Mesendoderm (in vitro differentiated cells): ENCODE results near the gene LAS1L.
A peak's percentile ranks its signal among the peaks of the same experiment; 100 is the strongest.

Source experiments
- DNase-seq: peaks from one replicate; pipeline ENCODE4 v3.0.0; 2013
- H2AK5ac ChIP-seq: 2 replicates; pipeline ENCODE4 v1.6.1; 2013; ENCODE audit warnings: low read length, inconsistent platforms
- H2BK120ac ChIP-seq: 2 replicates; pipeline ENCODE4 v1.6.1; 2013; ENCODE audit warnings: low read depth, mild to moderate bottlenecking, low read length, moderate library complexity, mixed read lengths
- H2BK15ac ChIP-seq: replicated peaks from 2 replicates; pipeline ENCODE4 v1.6.1; 2013; ENCODE audit warnings: low read depth, mild to moderate bottlenecking, moderate library complexity
- H2BK5ac ChIP-seq: 2 replicates; pipeline ENCODE4 v1.6.1; 2013; ENCODE audit warnings: low read length, inconsistent platforms
- H3K18ac ChIP-seq: 2 replicates; pipeline ENCODE4 v1.6.1; 2013; ENCODE audit warnings: mild to moderate bottlenecking, low read length, mixed read lengths
- H3K23ac ChIP-seq: one replicate; pipeline ENCODE4 v1.6.1; 2013; ENCODE audit warnings: low read length
- H3K27ac ChIP-seq: 2 replicates; pipeline ENCODE4 v1.5.1; 2013; ENCODE audit warnings: low read depth, mild to moderate bottlenecking, inconsistent platforms, low read length, moderate library complexity
- H3K27me3 ChIP-seq: 2 replicates; pipeline ENCODE4 v1.6.1; 2013; ENCODE audit warnings: low read length, control low read depth, mild to moderate bottlenecking, inconsistent platforms; ENCODE audit not compliant: insufficient read depth, poor library complexity
- H3K36me3 ChIP-seq: 2 replicates; pipeline ENCODE4 v1.6.1; 2013; ENCODE audit warnings: low read length, inconsistent platforms; ENCODE audit not compliant: control insufficient read depth, insufficient read depth
- H3K4ac ChIP-seq: one replicate; pipeline ENCODE4 v1.6.1; 2013; ENCODE audit warnings: low read depth, mild to moderate bottlenecking, low read length, moderate library complexity
- H3K4me1 ChIP-seq: 2 replicates; pipeline ENCODE4 v1.6.1; 2013; ENCODE audit warnings: low read depth, low read length, inconsistent platforms; ENCODE audit not compliant: control insufficient read depth
- H3K4me2 ChIP-seq: 2 replicates; pipeline ENCODE4 v1.6.1; 2013; ENCODE audit warnings: low read length
- H3K4me3 ChIP-seq: 2 replicates; pipeline ENCODE4 v1.5.1; 2013; ENCODE audit warnings: mild to moderate bottlenecking, low read length
- H3K56ac ChIP-seq: one replicate; pipeline ENCODE4 v1.6.1; 2013; ENCODE audit warnings: low read length
- H3K79me1 ChIP-seq: 2 replicates; pipeline ENCODE4 v1.6.1; 2013; ENCODE audit warnings: low read length, inconsistent platforms
- H3K79me2 ChIP-seq: 2 replicates; pipeline ENCODE4 v1.6.1; 2013; ENCODE audit warnings: mild to moderate bottlenecking, low read length; ENCODE audit not compliant: control insufficient read depth, insufficient read depth
- H3K9ac ChIP-seq: 2 replicates; pipeline ENCODE4 v1.6.1; 2013; ENCODE audit warnings: low read length, inconsistent platforms
- H4K5ac ChIP-seq: one replicate; pipeline ENCODE4 v1.6.1; 2013; ENCODE audit warnings: low read length
- H4K8ac ChIP-seq: one replicate; pipeline ENCODE4 v1.6.1; 2013; ENCODE audit warnings: low read depth, mild to moderate bottlenecking, control low read depth, low read length, moderate library complexity
- WGBS: extraction: QIAGEN DNeasy Blood & Tissue Kit; methylation state at CpG from one replicate; pipeline ENCODE4 v1.1.7; 2013; ENCODE audit warnings: low lambda C conversion rate, missing lambda C conversion rate; ENCODE audit not compliant: insufficient coverage; ENCODE audit errors: extremely low coverage; 5-methylcytosine and 5-hydroxymethylcytosine counted together

LAS1L gene

GRCh38 chrX:65513610-65514009 lies 21.0 kb downstream of the LAS1L start:
- WGBS = no CpG with 5 or more reads among the region's 1 CpG
- Histone ChIP-seq H3K4ac (no peak overlapping the region), H2BK15ac (no peak overlapping the region)

DNA sequence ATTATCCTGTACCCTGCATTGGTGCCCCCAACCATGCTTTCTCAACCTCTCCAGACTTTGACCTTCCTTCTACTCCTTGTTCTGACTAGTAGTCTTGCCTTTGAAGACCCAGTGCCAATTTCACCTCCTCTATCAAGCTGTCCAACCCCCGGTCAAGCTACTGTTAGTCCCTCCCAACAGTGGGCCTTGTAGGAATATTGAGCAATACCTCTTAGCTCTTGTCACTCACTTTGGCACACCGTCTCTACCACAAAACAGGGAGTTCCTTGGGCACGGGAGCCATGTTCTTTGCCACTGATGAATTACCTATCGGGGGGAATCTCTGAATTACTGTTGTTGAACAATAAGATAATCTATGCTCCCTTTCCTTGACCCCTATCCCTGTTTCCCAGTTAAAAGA lies 25.2 kb downstream of the LAS1L start:
- H3K23ac ChIP-seq = no peak overlapping the region
- H3K18ac ChIP-seq = no peak overlapping the region
- H2AK5ac ChIP-seq = no peak overlapping the region
- H3K79me2 ChIP-seq = no peaks in the 10 kb centered on the region
- no peak for DNase-seq
- H3K4me2 ChIP-seq = no peak overlapping the region
- H3K36me3 ChIP-seq = no peaks in the 10 kb centered on the region
- H3K56ac ChIP-seq = no peak overlapping the region
- no peak overlapping the region for H3K9ac ChIP-seq
- H2BK120ac ChIP-seq = no peak overlapping the region
- H3K4me1 ChIP-seq = no peaks in the 10 kb centered on the region
- no peak overlapping the region for H3K27ac ChIP-seq
- no peak overlapping the region for H2BK5ac ChIP-seq
- H4K8ac ChIP-seq = no peak overlapping the region
- no peak overlapping the region for H3K4me3 ChIP-seq
- no peak overlapping the region for H2BK15ac ChIP-seq
- WGBS = no CpG with 5 or more reads among the region's 4 CpGs
- H4K5ac ChIP-seq = no peak overlapping the region
- no peaks in the 10 kb centered on the region for H3K27me3 ChIP-seq
- no peaks in the 10 kb centered on the region for H3K79me1 ChIP-seq
- no peak overlapping the region for H3K4ac ChIP-seq

More at GRCh38 chrX:65513610-65514009, 21.0 kb downstream of the LAS1L start:
- Histone ChIP-seq H3K27me3 (no peaks in the 10 kb centered on the region), H3K79me1 (no peaks in the 10 kb centered on the region), H4K5ac (no peak overlapping the region), H3K4me3 (no peak overlapping the region), H3K27ac (no peak overlapping the region), H2AK5ac (no peak overlapping the region), H2BK5ac (no peak overlapping the region), H4K8ac (no peak overlapping the region), H3K9ac (no peak overlapping the region), H3K4me1 (no peaks in the 10 kb centered on the region), H3K4me2 (no peak overlapping the region), H3K79me2 (no peaks in the 10 kb centered on the region), H2BK120ac (no peak overlapping the region), H3K56ac (no peak overlapping the region), H3K23ac (no peak overlapping the region), H3K36me3 (no peaks in the 10 kb centered on the region), H3K18ac (no peak overlapping the region)
- DNase-seq = no peak

DNA sequence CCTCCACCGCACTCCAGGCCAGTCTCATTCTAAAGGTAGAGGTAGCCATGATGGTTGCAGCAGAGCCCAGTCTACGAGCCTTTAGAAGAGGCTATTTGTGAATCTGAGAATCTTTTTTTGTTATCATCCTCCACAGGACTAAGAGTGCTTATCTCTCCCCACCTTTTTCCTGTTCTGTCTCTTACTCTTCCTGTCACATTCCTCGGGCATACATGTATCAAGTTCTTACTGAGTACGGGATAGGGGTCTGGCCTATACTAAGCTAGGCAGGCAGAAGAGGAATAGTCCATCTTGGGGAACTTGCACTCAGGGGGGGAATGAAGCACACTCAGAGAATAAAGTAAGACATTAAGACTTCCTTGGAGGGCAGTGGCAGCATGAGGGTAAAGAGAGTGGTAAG lies 25.7 kb downstream of the LAS1L start:
- H2BK5ac ChIP-seq = no peak overlapping the region
- no peak overlapping the region for H3K9ac ChIP-seq
- H3K56ac ChIP-seq = no peak overlapping the region
- H3K4me1 ChIP-seq = no peaks in the 10 kb centered on the region
- no peak overlapping the region for H3K4ac ChIP-seq
- H3K27me3 ChIP-seq = no peaks in the 10 kb centered on the region
- no peak overlapping the region for H2BK15ac ChIP-seq
- H3K23ac ChIP-seq = no peak overlapping the region
- no peak overlapping the region for H2AK5ac ChIP-seq
- no peak overlapping the region for H2BK120ac ChIP-seq
- H4K8ac ChIP-seq = no peak overlapping the region
- no peak overlapping the region for H3K4me3 ChIP-seq
- H3K79me1 ChIP-seq = no peaks in the 10 kb centered on the region
- no peak overlapping the region for H3K4me2 ChIP-seq
- peak overlapping the region; percentile 25 for H3K18ac ChIP-seq
- no peak overlapping the region for H4K5ac ChIP-seq
- no peaks in the 10 kb centered on the region for H3K79me2 ChIP-seq
- no peaks in the 10 kb centered on the region for H3K36me3 ChIP-seq
- WGBS = no CpG with 5 or more reads among the region's 4 CpGs
- peak; percentile 56 for DNase-seq
- H3K27ac ChIP-seq = no peak overlapping the region

GRCh38 chrX:65502618-65503017 lies 32.0 kb downstream of the LAS1L start:
- WGBS = no CpG with 5 or more reads among the region's 11 CpGs
- Histone ChIP-seq H4K5ac (no peak overlapping the region), H4K8ac (no peak overlapping the region), H2BK120ac (no peak overlapping the region), H2BK5ac (no peak overlapping the region), H3K4me3 (no peak overlapping the region), H2AK5ac (no peak overlapping the region), H3K23ac (no peak overlapping the region), H3K9ac (no peak overlapping the region), H2BK15ac (no peak overlapping the region), H3K4me1 (no peaks in the 10 kb centered on the region), H3K4ac (no peak overlapping the region), H3K27ac (no peak overlapping the region), H3K79me2 (no peaks in the 10 kb centered on the region), H3K36me3 (no peaks in the 10 kb centered on the region), H3K27me3 (no peaks in the 10 kb centered on the region), H3K4me2 (no peak overlapping the region), H3K18ac (no peak overlapping the region), H3K79me1 (no peaks in the 10 kb centered on the region), H3K56ac (no peak overlapping the region)
- DNase-seq = no peak

DNA sequence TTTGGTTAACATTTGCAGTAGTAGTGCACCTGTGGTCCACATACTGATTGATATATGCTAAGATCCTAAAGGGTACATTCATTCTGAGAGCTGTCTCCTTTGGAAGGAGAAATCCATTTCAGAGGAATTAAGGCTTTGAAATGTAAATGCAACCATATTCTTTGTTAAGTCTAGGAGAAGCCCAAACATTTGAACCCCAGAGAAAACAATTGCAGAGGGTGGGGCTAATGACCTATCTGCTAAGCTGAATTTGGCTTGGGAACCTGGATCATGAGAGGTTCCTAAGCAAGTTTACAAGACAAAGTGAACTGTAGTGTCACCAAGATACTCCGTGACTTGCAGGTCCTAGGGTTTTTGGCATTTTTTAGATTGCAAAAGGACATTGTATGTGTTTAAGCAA lies 41.2 kb downstream of the LAS1L start:
- H3K79me1 ChIP-seq = no peaks in the 10 kb centered on the region
- no peak overlapping the region for H3K23ac ChIP-seq
- H3K18ac ChIP-seq = no peak overlapping the region
- no peak overlapping the region for H4K5ac ChIP-seq
- no peak overlapping the region for H3K9ac ChIP-seq
- no peak overlapping the region for H3K4me2 ChIP-seq
- WGBS = no CpG with 5 or more reads among the region's 1 CpG
- no peak overlapping the region for H2AK5ac ChIP-seq
- no peak overlapping the region for H3K4ac ChIP-seq
- no peak overlapping the region for H2BK5ac ChIP-seq
- peaks cover 2% of the 10 kb centered on the region for H3K4me1 ChIP-seq
- no peak overlapping the region for H2BK15ac ChIP-seq
- no peaks in the 10 kb centered on the region for H3K79me2 ChIP-seq
- H3K27ac ChIP-seq = no peak overlapping the region
- H3K4me3 ChIP-seq = no peak overlapping the region
- no peak overlapping the region for H2BK120ac ChIP-seq
- H3K36me3 ChIP-seq = no peaks in the 10 kb centered on the region
- no peak overlapping the region for H4K8ac ChIP-seq
- no peaks in the 10 kb centered on the region for H3K27me3 ChIP-seq
- no peak overlapping the region for H3K56ac ChIP-seq
- DNase-seq = no peak

DNA sequence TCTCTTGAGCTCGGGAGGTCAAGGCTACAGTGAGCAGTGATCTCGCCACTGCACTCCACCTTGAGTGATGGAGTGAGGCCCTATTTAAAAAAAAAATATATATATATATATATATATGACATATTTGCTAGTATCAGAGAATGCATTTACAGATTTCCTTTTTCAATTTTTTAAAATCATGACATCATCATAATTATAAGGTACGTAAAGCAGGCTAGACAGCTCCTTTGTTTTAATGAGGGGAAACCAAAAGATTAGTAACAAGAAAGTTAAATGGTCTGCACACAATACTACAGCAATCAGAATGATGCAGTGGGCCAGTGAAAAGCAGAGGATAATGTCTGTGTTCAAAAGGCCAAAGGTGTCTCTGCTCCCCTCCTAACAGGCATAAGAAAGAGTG lies 43.0 kb downstream of the LAS1L start:
- peak overlapping the region; percentile 28 for H4K8ac ChIP-seq
- H2BK120ac ChIP-seq = no peak overlapping the region
- no peaks in the 10 kb centered on the region for H3K36me3 ChIP-seq
- no peak overlapping the region for H4K5ac ChIP-seq
- H3K4ac ChIP-seq = no peak overlapping the region
- no peak for DNase-seq
- no peak overlapping the region for H2BK5ac ChIP-seq
- no peak overlapping the region for H3K9ac ChIP-seq
- no peak overlapping the region for H3K23ac ChIP-seq
- H3K18ac ChIP-seq = no peak overlapping the region
- H3K4me1 ChIP-seq = peaks cover 2% of the 10 kb centered on the region
- H3K27ac ChIP-seq = no peak overlapping the region
- H3K4me2 ChIP-seq = no peak overlapping the region
- no peak overlapping the region for H3K4me3 ChIP-seq
- no peaks in the 10 kb centered on the region for H3K79me1 ChIP-seq
- no CpG with 5 or more reads among the region's 3 CpGs for WGBS
- H3K56ac ChIP-seq = no peak overlapping the region
- no peaks in the 10 kb centered on the region for H3K79me2 ChIP-seq
- H2AK5ac ChIP-seq = no peak overlapping the region
- H2BK15ac ChIP-seq = no peak overlapping the region
- no peaks in the 10 kb centered on the region for H3K27me3 ChIP-seq
